ENCODE data around the gene PIPOX.

PIPOX gene

GRCh38 chr17:29048440-29049368 is 5.8 kb downstream of the PIPOX start:
- DNase-seq (ENCODE audit: low read depth in 2 of 2): no peak

GRCh38 chr17:29049541-29050145 is 6.7 kb downstream of the PIPOX start:
- DNase-seq (ENCODE audit: low read depth in 2 of 2): no peak

DNA sequence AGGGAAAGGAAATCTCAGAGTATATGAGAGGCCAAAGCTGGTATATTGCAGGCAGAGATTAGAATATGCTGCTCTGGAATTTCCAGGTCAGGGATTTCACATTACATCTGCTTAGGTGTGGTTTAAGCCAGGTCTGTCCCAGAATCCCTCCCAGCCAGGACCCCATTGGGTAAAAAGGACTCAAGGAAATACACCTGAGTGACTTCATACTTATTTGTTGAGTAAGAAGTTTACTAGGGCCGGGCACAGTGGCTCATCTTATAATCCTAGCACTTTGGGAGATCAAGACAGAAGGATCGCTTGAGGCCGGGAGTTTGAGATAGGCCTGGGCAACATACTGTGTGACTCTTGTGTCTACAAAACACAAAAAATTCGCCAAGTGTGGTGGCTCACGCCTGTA is 7.2 kb downstream of the PIPOX start:
- DNase-seq (ENCODE audit: low read depth in 2 of 2): no peak

GRCh38 chr17:29051194-29051593 is 8.3 kb downstream of the PIPOX start:
- DNase-seq (ENCODE audit: low read depth in 2 of 2): no peak

DNA sequence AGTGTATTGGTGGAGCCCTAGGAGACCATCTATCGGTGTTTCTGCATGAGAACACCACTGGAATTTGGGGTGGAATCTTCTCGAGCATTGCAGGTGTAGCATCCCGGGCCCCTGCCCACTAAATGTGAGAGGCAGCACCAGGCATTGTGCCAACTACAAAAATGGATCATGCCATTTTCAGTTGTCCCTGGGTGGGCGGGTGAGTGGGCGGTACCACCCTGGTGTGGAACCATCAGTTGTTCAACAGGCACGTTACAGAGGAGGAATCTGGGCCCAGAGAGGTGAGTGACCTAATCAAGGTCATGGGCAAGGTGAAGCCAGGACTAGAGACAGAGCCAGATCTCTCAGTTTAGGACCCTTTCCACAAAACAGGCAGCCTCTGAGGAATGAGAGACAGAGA is 8.8 kb downstream of the PIPOX start:
- DNase-seq (ENCODE audit: low read depth in 2 of 2): no peak

GRCh38 chr17:29054835-29055234 is 11.9 kb downstream of the PIPOX start:
- DNase-seq (ENCODE audit: low read depth in 2 of 2): no peak

DNA sequence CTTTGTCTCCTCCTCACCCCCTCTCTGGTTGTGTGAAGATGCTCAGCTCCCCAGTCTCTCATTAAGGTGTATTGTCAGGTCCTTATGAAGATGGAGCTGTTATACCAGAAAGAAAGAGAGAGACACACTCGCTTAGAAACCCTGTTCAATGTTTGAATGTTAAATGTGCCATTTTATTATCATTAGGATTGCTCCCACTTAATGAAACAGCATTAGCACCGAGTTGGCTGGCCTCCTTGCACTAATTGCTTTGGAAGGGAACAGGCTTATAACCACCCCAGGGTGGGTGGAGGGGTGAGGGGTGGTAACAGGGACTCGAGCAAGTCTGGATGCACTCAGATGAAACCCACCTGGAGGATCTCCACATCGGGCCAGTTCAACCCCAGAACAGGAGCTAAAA is 14.4 kb downstream of the PIPOX start:
- DNase-seq (ENCODE audit: low read depth in 2 of 2): no peak

- DNase-seq (ENCODE audit: low read depth in 2 of 2): no peak
These were observed 15.4 kb downstream of the PIPOX start for GRCh38 chr17:29058391-29058790.

- DNase-seq (ENCODE audit: low read depth in 2 of 2): no peak
These were observed 16.3 kb downstream of the PIPOX start for GRCh38 chr17:29059281-29059680.

DNA sequence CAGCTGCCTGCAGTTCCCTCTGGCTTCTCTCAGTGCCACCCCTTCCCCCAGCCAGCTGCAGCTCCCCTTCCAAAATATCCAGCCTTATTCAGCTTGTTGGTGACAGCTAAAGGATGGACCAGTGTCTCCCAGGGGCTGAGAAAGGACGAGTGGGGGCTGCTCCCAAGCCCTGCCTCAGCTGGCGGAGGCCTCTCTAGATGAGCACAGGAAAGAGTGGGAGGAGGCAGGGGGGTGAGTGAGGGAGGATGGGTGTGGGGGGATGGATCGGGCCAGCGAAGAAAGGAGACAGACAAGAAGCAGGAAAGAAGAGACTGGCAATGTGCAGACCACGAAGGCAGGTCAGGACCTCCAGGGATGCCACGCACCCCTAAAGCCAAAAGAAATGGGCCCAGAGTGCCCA is 17.5 kb downstream of the PIPOX start:
- no peak for DNase-seq (ENCODE audit: low read depth in 2 of 2)

- no peak for DNase-seq (ENCODE audit: low read depth in 2 of 2)
These were observed 18.1 kb downstream of the PIPOX start for GRCh38 chr17:29061036-29061435.

- DNase-seq (ENCODE audit: low read depth in 2 of 2): no peak
These were observed 19.3 kb downstream of the PIPOX start for GRCh38 chr17:29062215-29062614.

- no peak for DNase-seq (ENCODE audit: low read depth in 2 of 2)
These were observed 21.1 kb downstream of the PIPOX start for GRCh38 chr17:29063992-29064391.

GRCh38 chr17:29066047-29066446 is 23.1 kb downstream of the PIPOX start:
- no peak for DNase-seq (ENCODE audit: low read depth in 2 of 2)

GRCh38 chr17:29066606-29067005 is 23.7 kb downstream of the PIPOX start:
- DNase-seq (ENCODE audit: low read depth in 2 of 2): no peak

- no peak for DNase-seq (ENCODE audit: low read depth in 2 of 2)
These were observed 25.9 kb downstream of the PIPOX start for GRCh38 chr17:29068818-29069217.

- DNase-seq (ENCODE audit: low read depth in 2 of 2): no peak
These were observed 26.6 kb downstream of the PIPOX start for GRCh38 chr17:29069526-29070041.

DNA sequence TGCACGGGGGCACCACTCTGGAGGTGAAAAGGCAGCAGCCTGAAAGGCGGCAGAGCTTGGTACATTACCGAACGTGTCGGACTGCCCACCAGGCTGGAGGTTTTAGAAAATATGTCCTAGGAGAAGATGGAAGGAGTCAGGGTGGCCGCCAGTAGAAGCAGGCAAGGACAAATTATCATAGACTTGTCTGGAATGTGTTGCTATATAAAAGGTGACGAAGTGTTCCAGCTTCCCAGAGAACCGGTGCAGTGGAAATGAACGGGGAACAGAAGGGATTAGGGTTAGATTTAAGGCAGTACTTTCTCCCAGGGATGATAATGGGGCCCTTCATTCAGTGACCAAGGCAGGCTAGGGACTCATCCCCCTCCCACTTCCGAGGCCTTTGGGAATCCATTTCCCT is 27.4 kb downstream of the PIPOX start:
- no peak for DNase-seq (ENCODE audit: low read depth in 2 of 2)

DNA sequence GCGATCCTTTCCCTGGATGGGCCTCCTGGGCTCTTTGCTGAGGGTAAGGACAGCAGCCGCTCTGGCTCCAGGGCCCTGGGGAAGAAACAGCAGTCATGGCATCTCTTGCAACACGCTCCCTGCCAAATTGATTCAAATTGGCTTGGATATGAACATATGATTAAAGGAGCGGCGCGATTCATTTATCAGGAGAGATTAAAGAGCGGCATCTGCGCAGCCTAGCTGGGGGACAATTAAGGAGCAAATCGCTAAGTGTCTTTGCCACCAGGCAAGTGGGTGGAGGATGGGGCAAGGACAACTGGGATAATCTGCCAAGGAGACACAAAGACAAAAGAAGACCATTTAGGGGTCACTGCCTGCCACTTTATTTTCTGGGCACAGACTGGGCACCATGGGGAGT is 27.8 kb downstream of the PIPOX start:
- DNase-seq (ENCODE audit: low read depth in 2 of 2): no peak

DNA sequence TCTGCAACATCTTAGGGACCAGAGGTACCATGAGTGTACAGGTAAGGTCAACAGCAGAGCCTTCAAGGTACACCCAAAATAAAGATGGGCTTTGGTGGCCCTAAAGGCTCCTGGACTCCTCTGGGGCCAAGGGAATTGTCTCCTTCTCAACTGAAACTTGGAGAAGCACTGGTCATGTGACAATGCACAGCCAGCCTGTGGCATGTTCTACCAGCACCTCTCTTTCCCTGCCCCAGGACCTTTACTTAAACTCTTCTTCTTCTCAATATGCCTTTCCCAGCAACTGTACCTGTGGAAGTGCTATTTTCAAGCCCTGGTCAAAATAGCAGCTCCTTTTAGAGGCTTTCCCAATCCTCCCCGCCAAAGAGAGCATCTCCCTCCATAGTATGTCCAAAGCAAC is 28.4 kb downstream of the PIPOX start:
- no peak for DNase-seq (ENCODE audit: low read depth in 2 of 2)

DNA sequence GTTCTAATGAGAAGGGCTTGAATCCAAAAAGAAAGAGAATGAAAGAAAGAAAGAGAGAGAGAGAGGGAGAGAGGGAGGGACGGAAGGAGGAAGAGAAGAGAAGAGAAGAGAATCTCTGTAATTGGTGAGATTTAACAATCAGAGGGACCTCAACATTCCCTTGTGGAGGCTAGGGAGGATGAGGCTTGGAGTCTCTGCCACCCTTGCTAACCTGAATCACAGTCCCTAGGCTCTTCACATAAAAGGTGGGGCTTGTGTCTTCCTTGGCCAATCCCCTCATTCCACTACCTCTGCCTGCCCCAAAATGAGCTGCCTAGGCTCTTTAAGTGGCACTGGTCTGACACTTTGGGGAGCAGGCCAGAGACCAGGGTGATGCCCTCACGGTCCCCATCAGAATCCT is 30.1 kb downstream of the PIPOX start:
- DNase-seq (ENCODE audit: low read depth in 2 of 2): no peak

DNA sequence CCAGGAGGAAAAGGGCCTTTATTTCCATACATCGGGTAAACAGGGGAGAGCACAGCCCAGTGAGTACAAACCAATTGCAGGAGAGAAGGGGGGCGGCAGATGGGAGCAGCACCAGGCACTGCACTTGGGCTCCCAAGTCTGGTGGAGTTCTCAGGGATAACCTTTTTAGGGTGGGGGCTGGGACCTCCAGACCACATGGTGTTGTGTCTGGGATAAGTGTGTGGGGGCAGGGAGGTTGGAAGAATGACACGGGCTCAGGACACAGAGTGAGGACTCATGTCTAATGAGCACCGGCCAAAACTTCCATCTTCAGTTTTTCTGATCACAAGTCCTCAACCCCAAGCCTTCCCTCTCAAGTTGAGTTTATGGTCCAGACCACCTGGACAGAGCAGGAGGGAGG is 30.6 kb downstream of the PIPOX start:
- DNase-seq (ENCODE audit: low read depth in 2 of 2): no peak

DNA sequence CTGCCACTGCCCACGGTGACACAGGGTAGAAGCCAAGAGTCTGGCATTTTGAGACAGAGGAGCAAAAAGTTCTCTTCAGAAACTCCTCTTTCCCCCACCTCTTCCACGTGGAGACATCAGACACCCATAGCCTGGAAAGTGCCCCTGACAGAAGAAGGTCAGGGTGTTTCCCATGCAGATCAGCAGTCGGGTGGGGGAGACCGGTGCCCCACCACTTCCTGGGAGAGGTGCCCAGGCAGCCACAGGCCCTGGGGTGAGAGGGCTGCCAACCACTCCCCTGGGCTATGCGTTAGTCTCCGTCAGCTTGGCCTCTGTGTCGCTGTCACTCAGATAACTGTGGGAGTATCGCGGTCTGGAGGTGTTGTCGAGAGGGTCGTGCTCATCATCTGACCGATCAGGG is 31.5 kb downstream of the PIPOX start:
- DNase-seq (ENCODE audit: low read depth in 2 of 2): no peak
